Measurements from ENCODE around the gene DXO. TPM values are rescaled to one million over a fixed set of nuclear protein-coding genes. Genes with fewer than 3 reads are reported as not detected.
A peak's percentile ranks its signal among the peaks of the same experiment; 100 is the strongest.

The DXO gene
- total RNA-seq, 1 experiment from 2014 or later = 13.8 TPM

DNA sequence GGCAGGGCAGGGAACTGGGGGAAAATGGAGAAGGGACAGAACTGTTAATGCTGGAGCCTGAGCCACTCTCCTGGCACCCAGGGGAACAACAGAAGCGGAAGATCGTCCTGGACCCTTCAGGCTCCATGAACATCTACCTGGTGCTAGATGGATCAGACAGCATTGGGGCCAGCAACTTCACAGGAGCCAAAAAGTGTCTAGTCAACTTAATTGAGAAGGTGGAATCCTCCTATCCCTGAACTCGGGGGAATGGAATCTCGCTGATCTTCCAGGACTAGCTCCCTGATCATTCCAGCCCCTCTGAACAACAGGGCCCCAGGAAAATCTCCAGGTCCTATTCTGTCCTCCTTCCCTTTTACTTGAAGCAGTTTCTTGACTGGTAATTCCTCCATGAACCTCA lies 24.1 kb downstream of the DXO start:
- ChIA-PET POLR2A (interaction anchor here (1.1 kb wide), 1 partner anchor 178 kb away, joined by 4 read pairs; no protein-coding TSS in a partner anchor), CTCF (no interaction called here)
- H3K9me3 Mint-ChIP-seq = no peaks in the 10 kb centered on the region
- no peak overlapping the region for H3K27ac Mint-ChIP-seq
- peaks cover 4% of the 10 kb centered on the region; the same call in 1 of the 2 replicates for H3K4me1 Mint-ChIP-seq
- no peak for ATAC-seq
- peaks cover 11% of the 10 kb centered on the region for H3K36me3 Mint-ChIP-seq
- H3K4me3 Mint-ChIP-seq = no peak overlapping the region
- peaks cover 50% of the 10 kb centered on the region for H3K27me3 Mint-ChIP-seq (ENCODE audit: low read depth)
- DNase-seq (ENCODE audit: low spot score) = no peak
- TF ChIP-seq ATF1 (CRISPR knock-in tag; IDR thresholded peaks at IDR 0.05) (no peak), ZBTB21 (CRISPR knock-in tag; IDR thresholded peaks at IDR 0.05; ENCODE audit: borderline replicate concordance) (no peak), TEAD1 (CRISPR knock-in tag; IDR thresholded peaks at IDR 0.05) (no peak), GABPB1 (CRISPR knock-in tag; IDR thresholded peaks at IDR 0.05) (0 out of 2 replicates have a peak, but pooled peaks have one; percentile 12), ZNF281 (CRISPR knock-in tag; IDR thresholded peaks at IDR 0.05) (no peak)
- TF ChIP-seq, protein P1, sequence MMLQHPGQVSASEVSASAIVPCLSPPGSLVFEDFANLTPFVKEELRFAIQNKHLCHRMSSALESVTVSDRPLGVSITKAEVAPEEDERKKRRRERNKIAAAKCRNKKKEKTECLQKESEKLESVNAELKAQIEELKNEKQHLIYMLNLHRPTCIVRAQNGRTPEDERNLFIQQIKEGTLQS (CRISPR knock-in tag; conservative IDR thresholded peaks at IDR 0.05) = no peak

GRCh38 chr6:31947070-31947675 lies 24.8 kb downstream of the DXO start:
- Mint-ChIP-seq H3K9me3 (no peaks in the 10 kb centered on the region), H3K36me3 (peaks cover 7% of the 10 kb centered on the region; the same call in 1 of the 2 replicates), H3K27me3 (ENCODE audit: low read depth) (peaks cover 56% of the 10 kb centered on the region), H3K4me3 (no peak overlapping the region), H3K27ac (no peak overlapping the region), H3K4me1 (peaks cover 4% of the 10 kb centered on the region; the same call in 1 of the 2 replicates)
- POLR2A ChIA-PET = no interaction called here
- DNase-seq (ENCODE audit: low spot score) (no peak), ATAC-seq (no peak)
- TF ChIP-seq KAT7 (CRISPR knock-in tag; IDR thresholded peaks at IDR 0.05; ENCODE audit: borderline replicate concordance) = no peak
- TF ChIP-seq PRDM15 (CRISPR knock-in tag; IDR thresholded peaks at IDR 0.05) = no peak
- TF ChIP-seq, protein P2, sequence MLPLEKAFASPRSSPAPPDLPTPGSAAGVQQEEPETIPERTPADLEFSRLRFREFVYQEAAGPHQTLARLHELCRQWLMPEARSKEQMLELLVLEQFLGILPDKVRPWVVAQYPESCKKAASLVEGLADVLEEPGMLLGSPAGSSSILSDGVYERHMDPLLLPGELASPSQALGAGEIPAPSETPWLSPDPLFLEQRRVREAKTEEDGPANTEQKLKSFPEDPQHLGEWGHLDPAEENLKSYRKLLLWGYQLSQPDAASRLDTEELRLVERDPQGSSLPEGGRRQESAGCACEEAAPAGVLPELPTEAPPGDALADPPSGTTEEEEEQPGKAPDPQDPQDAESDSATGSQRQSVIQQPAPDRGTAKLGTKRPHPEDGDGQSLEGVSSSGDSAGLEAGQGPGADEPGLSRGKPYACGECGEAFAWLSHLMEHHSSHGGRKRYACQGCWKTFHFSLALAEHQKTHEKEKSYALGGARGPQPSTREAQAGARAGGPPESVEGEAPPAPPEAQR (CRISPR knock-in tag; IDR thresholded peaks at IDR 0.05) = no peak
- no peak for TF ChIP-seq ZNF263 (CRISPR knock-in tag; IDR thresholded peaks at IDR 0.05; ENCODE audit: low read depth)
- CTCF ChIA-PET = no interaction called here

GRCh38 chr6:31946370-31946885 lies 25.5 kb downstream of the DXO start:
- no peak overlapping the region for H3K4me3 Mint-ChIP-seq
- ATAC-seq (no peak), DNase-seq (ENCODE audit: low spot score) (no peak)
- ChIA-PET POLR2A (no interaction called here), CTCF (interaction anchor here (0.8 to 1.1 kb wide), 3 partner anchors 37 to 177 kb away, joined by 3 to 4 read pairs (median 3); no protein-coding TSS in a partner anchor)
- H3K27ac Mint-ChIP-seq = no peak overlapping the region
- TF ChIP-seq NFATC4 (CRISPR knock-in tag; IDR thresholded peaks at IDR 0.05) (no peak), MAX (CRISPR knock-in tag; IDR thresholded peaks at IDR 0.05) (no peak), ZNF671 (CRISPR knock-in tag; IDR thresholded peaks at IDR 0.05) (no peak), NR3C1 (CRISPR knock-in tag; conservative IDR thresholded peaks at IDR 0.05; ENCODE audit: low read depth) (no peak), ZNF219 (CRISPR knock-in tag; IDR thresholded peaks at IDR 0.05; ENCODE audit: borderline replicate concordance) (no peak), RORB (CRISPR knock-in tag; IDR thresholded peaks at IDR 0.05) (no peak), RELA (CRISPR knock-in tag; IDR thresholded peaks at IDR 0.05; ENCODE audit: borderline replicate concordance) (no peak), ATF6 (CRISPR knock-in tag; IDR thresholded peaks at IDR 0.05) (no peak)
- TF ChIP-seq, protein P3, sequence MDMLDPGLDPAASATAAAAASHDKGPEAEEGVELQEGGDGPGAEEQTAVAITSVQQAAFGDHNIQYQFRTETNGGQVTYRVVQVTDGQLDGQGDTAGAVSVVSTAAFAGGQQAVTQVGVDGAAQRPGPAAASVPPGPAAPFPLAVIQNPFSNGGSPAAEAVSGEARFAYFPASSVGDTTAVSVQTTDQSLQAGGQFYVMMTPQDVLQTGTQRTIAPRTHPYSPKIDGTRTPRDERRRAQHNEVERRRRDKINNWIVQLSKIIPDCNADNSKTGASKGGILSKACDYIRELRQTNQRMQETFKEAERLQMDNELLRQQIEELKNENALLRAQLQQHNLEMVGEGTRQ (CRISPR knock-in tag; IDR thresholded peaks at IDR 0.05) = no peak
- peaks cover 4% of the 10 kb centered on the region; the same call in 1 of the 2 replicates for H3K4me1 Mint-ChIP-seq
- H3K36me3 Mint-ChIP-seq = peaks cover 7% of the 10 kb centered on the region; the same call in 1 of the 2 replicates
- peaks cover 56% of the 10 kb centered on the region for H3K27me3 Mint-ChIP-seq (ENCODE audit: low read depth)
- H3K9me3 Mint-ChIP-seq = no peaks in the 10 kb centered on the region
